GM23338 (cell line): ENCODE results near the gene TBX18. TPM values are rescaled to one million over a fixed set of nuclear protein-coding genes. Genes with fewer than 3 reads are reported as not detected.

ENCODE experiments used
- ATAC-seq: fragments of 200-7000 bp; cut with Tn5 transposase; 3 replicates; pipeline ENCODE4 v1.9.1; 2020
- DNase-seq: peaks from one replicate; pipeline ENCODE4 v3.0.0-alpha.2; 2015; ENCODE audit warnings: low spot score
- H2AFZ ChIP-seq: fragments of 200-600 bp; sonication (generic); 2 replicates; pipeline ENCODE4 v1.8.0; 2016; ENCODE audit warnings: antibody characterized with exemption, mild to moderate bottlenecking, moderate library complexity
- H3F3A ChIP-seq: fragments of 200-600 bp; sonication (generic); replicated peaks from 2 replicates; pipeline ENCODE4 v1.8.0; 2017; ENCODE audit warnings: antibody characterized with exemption, mixed run types, low read depth
- H3K27ac ChIP-seq: fragments of 200-600 bp; sonication (generic); 2 replicates; pipeline ENCODE4 v1.6.1; 2016; ENCODE audit warnings: low read depth
- H3K27me3 ChIP-seq: fragments of 200-600 bp; sonication (generic); 2 replicates; pipeline ENCODE4 v1.8.0; 2016; ENCODE audit warnings: mild to moderate bottlenecking, mixed run types, moderate library complexity; ENCODE audit not compliant: insufficient read depth
- H3K36me3 ChIP-seq: fragments of 200-600 bp; sonication (generic); 2 replicates; pipeline ENCODE4 v1.8.0; 2016; ENCODE audit warnings: mild to moderate bottlenecking; ENCODE audit not compliant: insufficient read depth
- H3K4me1 ChIP-seq: fragments of 200-600 bp; sonication (generic); 2 replicates; pipeline ENCODE4 v1.8.0; 2016; ENCODE audit warnings: mild to moderate bottlenecking, moderate library complexity; ENCODE audit not compliant: insufficient read depth
- H3K4me2 ChIP-seq: fragments of 200-600 bp; sonication (generic); 2 replicates; pipeline ENCODE4 v1.7.1; 2017; ENCODE audit warnings: mixed run types
- H3K4me3 ChIP-seq: fragments of 200-600 bp; sonication (generic); 2 replicates; pipeline ENCODE4 v1.6.1; 2016; ENCODE audit warnings: mixed run types
- H3K79me2 ChIP-seq: fragments of 200-600 bp; sonication (generic); replicated peaks from 2 replicates; pipeline ENCODE4 v1.8.0; 2017; ENCODE audit warnings: mild to moderate bottlenecking; ENCODE audit not compliant: insufficient read depth
- H3K9me2 ChIP-seq: fragments of 200-600 bp; sonication (generic); 2 replicates; pipeline ENCODE4 v1.8.0; 2017; ENCODE audit not compliant: insufficient read depth
- H4K20me1 ChIP-seq: fragments of 200-600 bp; sonication (generic); replicated peaks from 2 replicates; pipeline ENCODE4 v1.8.0; 2017; ENCODE audit warnings: mild to moderate bottlenecking; ENCODE audit not compliant: insufficient read depth
- H3K27ac Mint-ChIP-seq: 2 replicates; pipeline ENCODE4 v1.8.0; 2020; ENCODE audit warnings: inconsistent platforms, mild to moderate bottlenecking, moderate library complexity, mixed read lengths
- H3K27me3 Mint-ChIP-seq: 3 replicates; pipeline ENCODE4 v1.8.0; 2022; ENCODE audit warnings: low read depth, mild to moderate bottlenecking, moderate library complexity, mixed read lengths, inconsistent platforms; ENCODE audit not compliant: insufficient read depth, poor library complexity
- H3K36me3 Mint-ChIP-seq: 3 replicates; pipeline ENCODE4 v1.8.0; 2021; ENCODE audit warnings: low read depth, mild to moderate bottlenecking, inconsistent platforms, moderate library complexity, mixed read lengths
- H3K4me1 Mint-ChIP-seq: 3 replicates; pipeline ENCODE4 v1.8.0; 2020; ENCODE audit warnings: mild to moderate bottlenecking, inconsistent platforms, mixed read lengths
- H3K4me3 Mint-ChIP-seq: 3 replicates; pipeline ENCODE4 v1.8.0; 2021; ENCODE audit warnings: moderate library complexity, mild to moderate bottlenecking, inconsistent platforms, mixed read lengths
- H3K9me3 Mint-ChIP-seq: 3 replicates; pipeline ENCODE4 v1.8.0; 2020; ENCODE audit warnings: moderate library complexity, mild to moderate bottlenecking, inconsistent platforms, mixed read lengths
- CREB1 ChIP-seq: fragments of 250-450 bp; sonication (Bioruptor Pico); IDR thresholded peaks from 2 replicates; pipeline ENCODE4 v1.5.0; 2020; ENCODE audit warnings: low read depth, mild to moderate bottlenecking, moderate library complexity
- ETS1 ChIP-seq: IDR thresholded peaks from 2 replicates; pipeline ENCODE4 v1.6.1; 2016; ENCODE audit warnings: antibody characterized with exemption
- EZH2 ChIP-seq: fragments of 200-600 bp; sonication (generic); IDR thresholded peaks from one replicate; pipeline ENCODE4 v1.8.0; 2017; ENCODE audit warnings: antibody characterized with exemption, mild to moderate bottlenecking, low read depth; ENCODE audit not compliant: unreplicated experiment
- EZH2phosphoT487 ChIP-seq: fragments of 200-600 bp; sonication (generic); IDR thresholded peaks from one replicate; pipeline ENCODE4 v1.8.1; 2018; ENCODE audit warnings: antibody characterized with exemption; ENCODE audit not compliant: unreplicated experiment
- JUNB ChIP-seq: IDR thresholded peaks from one replicate; pipeline ENCODE4 v1.6.1; 2016; ENCODE audit warnings: antibody characterized with exemption; ENCODE audit not compliant: unreplicated experiment
- NANOG ChIP-seq: IDR thresholded peaks from 2 replicates; pipeline ENCODE4 v1.6.1; 2016; ENCODE audit warnings: antibody characterized with exemption, borderline replicate concordance
- POLR2AphosphoS5 ChIP-seq: IDR thresholded peaks from 2 replicates; pipeline ENCODE4 v1.6.1; 2016; ENCODE audit warnings: antibody characterized with exemption, low read depth
- REST ChIP-seq: IDR thresholded peaks from one replicate; pipeline ENCODE4 v1.6.1; 2018; ENCODE audit warnings: antibody characterized with exemption; ENCODE audit not compliant: unreplicated experiment
- STAT1 ChIP-seq: IDR thresholded peaks from one replicate; pipeline ENCODE4 v1.6.1; 2016; ENCODE audit warnings: antibody characterized with exemption; ENCODE audit not compliant: unreplicated experiment
- ZNF114 ChIP-seq: fragments of 250-450 bp; sonication (Bioruptor Pico); IDR thresholded peaks from 2 replicates; pipeline ENCODE4 v1.5.0; 2020; ENCODE audit warnings: mild to moderate bottlenecking, moderate library complexity
- polyA plus RNA-seq: library from polyadenylated mRNA; unstranded; fragments of >200 nt; fragmentation: Nextera tagmentation; extraction: Ambion mirVana; gene quantifications from 2 replicates; pipeline ENCODE4 v1.2.1, GENCODE V29; 2016
- total RNA-seq: library from RNA; depleted of rRNA; stranded (reverse); fragments of >200 nt; shearing (Covaris generic); gene quantifications from 2 replicates; pipeline ENCODE4 v1.2.3, GENCODE V29; 2014
- TF ChIP-seq, protein P1 (sequence below), 2 experiments: fragments of 200-600 bp in 1 of 2; sonication (generic) in 1 of 2; conservative IDR thresholded peaks; 2 replicates each; pipeline versions ENCODE4 v1.5.1 to v1.6.1; 2016 to 2017; ENCODE audit warnings: antibody characterized with exemption in 2 of 2, low read depth in 2 of 2, mild to moderate bottlenecking in 2 of 2, moderate library complexity in 1 of 2
- TF ChIP-seq, protein P2 (sequence below): fragments of 250-450 bp; sonication (Bioruptor Pico); IDR thresholded peaks from 2 replicates; pipeline ENCODE4 v1.5.0; 2020; ENCODE audit warnings: mild to moderate bottlenecking, moderate library complexity

Gene TBX18
- total and polyA plus RNA-seq, 2 experiments from 2014 or later: 0.03 TPM; not detected in 1

GRCh38 chr6:84681693-84682326 is 82.6 kb downstream of the TBX18 start:
- Mint-ChIP-seq H3K4me3 (no peak overlapping the region), H3K36me3 (no peaks in the 10 kb centered on the region), H3K9me3 (no peaks in the 10 kb centered on the region), H3K4me1 (no peaks in the 10 kb centered on the region), H3K27me3 (no peaks in the 10 kb centered on the region), H3K27ac (no peak overlapping the region)
- no peaks in the 10 kb centered on the region for H4K20me1 ChIP-seq
- no peaks in the 10 kb centered on the region for H3K36me3 ChIP-seq
- H3K9me2 ChIP-seq: no peaks in the 10 kb centered on the region
- no peaks in the 10 kb centered on the region for H3K27me3 ChIP-seq
- DNase-seq (no peak), ATAC-seq (no peak)
- no peak overlapping the region for H3K4me3 ChIP-seq
- H3K4me2 ChIP-seq: no peak overlapping the region
- H3K4me1 ChIP-seq: no peaks in the 10 kb centered on the region
- TF ChIP-seq ETS1: no peak
- TF ChIP-seq REST: no peak
- no peak for TF ChIP-seq CREB1 (CRISPR knock-in tag)
- TF ChIP-seq POLR2AphosphoS5: no peak
- TF ChIP-seq STAT1: no peak
- no peak for TF ChIP-seq EZH2phosphoT487
- TF ChIP-seq, protein P1, sequence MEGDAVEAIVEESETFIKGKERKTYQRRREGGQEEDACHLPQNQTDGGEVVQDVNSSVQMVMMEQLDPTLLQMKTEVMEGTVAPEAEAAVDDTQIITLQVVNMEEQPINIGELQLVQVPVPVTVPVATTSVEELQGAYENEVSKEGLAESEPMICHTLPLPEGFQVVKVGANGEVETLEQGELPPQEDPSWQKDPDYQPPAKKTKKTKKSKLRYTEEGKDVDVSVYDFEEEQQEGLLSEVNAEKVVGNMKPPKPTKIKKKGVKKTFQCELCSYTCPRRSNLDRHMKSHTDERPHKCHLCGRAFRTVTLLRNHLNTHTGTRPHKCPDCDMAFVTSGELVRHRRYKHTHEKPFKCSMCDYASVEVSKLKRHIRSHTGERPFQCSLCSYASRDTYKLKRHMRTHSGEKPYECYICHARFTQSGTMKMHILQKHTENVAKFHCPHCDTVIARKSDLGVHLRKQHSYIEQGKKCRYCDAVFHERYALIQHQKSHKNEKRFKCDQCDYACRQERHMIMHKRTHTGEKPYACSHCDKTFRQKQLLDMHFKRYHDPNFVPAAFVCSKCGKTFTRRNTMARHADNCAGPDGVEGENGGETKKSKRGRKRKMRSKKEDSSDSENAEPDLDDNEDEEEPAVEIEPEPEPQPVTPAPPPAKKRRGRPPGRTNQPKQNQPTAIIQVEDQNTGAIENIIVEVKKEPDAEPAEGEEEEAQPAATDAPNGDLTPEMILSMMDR (conservative IDR thresholded peaks at IDR 0.05; ENCODE audit: low read depth in 2 of 2): no peak
- no peak for TF ChIP-seq NANOG
- TF ChIP-seq EZH2: no peak
- no peak for TF ChIP-seq ZNF114 (CRISPR knock-in tag)
- TF ChIP-seq JUNB: no peak
- TF ChIP-seq, protein P2, sequence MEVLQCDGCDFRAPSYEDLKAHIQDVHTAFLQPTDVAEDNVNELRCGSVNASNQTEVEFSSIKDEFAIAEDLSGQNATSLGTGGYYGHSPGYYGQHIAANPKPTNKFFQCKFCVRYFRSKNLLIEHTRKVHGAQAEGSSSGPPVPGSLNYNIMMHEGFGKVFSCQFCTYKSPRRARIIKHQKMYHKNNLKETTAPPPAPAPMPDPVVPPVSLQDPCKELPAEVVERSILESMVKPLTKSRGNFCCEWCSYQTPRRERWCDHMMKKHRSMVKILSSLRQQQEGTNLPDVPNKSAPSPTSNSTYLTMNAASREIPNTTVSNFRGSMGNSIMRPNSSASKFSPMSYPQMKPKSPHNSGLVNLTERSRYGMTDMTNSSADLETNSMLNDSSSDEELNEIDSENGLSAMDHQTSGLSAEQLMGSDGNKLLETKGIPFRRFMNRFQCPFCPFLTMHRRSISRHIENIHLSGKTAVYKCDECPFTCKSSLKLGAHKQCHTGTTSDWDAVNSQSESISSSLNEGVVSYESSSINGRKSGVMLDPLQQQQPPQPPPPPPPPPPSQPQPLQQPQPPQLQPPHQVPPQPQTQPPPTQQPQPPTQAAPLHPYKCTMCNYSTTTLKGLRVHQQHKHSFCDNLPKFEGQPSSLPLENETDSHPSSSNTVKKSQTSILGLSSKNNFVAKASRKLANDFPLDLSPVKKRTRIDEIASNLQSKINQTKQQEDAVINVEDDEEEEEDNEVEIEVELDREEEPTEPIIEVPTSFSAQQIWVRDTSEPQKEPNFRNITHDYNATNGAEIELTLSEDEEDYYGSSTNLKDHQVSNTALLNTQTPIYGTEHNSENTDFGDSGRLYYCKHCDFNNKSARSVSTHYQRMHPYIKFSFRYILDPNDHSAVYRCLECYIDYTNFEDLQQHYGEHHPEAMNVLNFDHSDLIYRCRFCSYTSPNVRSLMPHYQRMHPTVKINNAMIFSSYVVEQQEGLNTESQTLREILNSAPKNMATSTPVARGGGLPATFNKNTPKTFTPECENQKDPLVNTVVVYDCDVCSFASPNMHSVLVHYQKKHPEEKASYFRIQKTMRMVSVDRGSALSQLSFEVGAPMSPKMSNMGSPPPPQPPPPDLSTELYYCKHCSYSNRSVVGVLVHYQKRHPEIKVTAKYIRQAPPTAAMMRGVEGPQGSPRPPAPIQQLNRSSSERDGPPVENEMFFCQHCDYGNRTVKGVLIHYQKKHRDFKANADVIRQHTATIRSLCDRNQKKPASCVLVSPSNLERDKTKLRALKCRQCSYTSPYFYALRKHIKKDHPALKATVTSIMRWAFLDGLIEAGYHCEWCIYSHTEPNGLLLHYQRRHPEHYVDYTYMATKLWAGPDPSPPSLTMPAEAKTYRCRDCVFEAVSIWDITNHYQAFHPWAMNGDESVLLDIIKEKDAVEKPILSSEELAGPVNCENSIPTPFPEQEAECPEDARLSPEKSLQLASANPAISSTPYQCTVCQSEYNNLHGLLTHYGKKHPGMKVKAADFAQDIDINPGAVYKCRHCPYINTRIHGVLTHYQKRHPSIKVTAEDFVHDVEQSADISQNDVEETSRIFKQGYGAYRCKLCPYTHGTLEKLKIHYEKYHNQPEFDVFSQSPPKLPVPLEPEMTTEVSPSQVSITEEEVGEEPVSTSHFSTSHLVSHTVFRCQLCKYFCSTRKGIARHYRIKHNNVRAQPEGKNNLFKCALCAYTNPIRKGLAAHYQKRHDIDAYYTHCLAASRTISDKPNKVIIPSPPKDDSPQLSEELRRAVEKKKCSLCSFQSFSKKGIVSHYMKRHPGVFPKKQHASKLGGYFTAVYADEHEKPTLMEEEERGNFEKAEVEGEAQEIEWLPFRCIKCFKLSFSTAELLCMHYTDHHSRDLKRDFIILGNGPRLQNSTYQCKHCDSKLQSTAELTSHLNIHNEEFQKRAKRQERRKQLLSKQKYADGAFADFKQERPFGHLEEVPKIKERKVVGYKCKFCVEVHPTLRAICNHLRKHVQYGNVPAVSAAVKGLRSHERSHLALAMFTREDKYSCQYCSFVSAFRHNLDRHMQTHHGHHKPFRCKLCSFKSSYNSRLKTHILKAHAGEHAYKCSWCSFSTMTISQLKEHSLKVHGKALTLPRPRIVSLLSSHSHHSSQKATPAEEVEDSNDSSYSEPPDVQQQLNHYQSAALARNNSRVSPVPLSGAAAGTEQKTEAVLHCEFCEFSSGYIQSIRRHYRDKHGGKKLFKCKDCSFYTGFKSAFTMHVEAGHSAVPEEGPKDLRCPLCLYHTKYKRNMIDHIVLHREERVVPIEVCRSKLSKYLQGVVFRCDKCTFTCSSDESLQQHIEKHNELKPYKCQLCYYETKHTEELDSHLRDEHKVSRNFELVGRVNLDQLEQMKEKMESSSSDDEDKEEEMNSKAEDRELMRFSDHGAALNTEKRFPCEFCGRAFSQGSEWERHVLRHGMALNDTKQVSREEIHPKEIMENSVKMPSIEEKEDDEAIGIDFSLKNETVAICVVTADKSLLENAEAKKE (CRISPR knock-in tag): no peak
- no peaks in the 10 kb centered on the region for H3K79me2 ChIP-seq
- H3K27ac ChIP-seq: no peak overlapping the region
- no peak overlapping the region for H2AFZ ChIP-seq
- no peaks in the 10 kb centered on the region for H3F3A ChIP-seq
